Jurkat, Clone E6-1 (cell line): Measurements from ENCODE around the gene RAPGEF2.

ENCODE experiments used
- DNase-seq: peaks from one replicate; pipeline ENCODE4 v3.0.0-alpha.2; 2011; ENCODE audit warnings: low read depth, low spot score
- H3K4me3 ChIP-seq: 2 replicates; pipeline ENCODE4 v1.5.1; 2011; ENCODE audit warnings: mild to moderate bottlenecking, low read length, control low read depth, moderate library complexity

The RAPGEF2 gene

DNA sequence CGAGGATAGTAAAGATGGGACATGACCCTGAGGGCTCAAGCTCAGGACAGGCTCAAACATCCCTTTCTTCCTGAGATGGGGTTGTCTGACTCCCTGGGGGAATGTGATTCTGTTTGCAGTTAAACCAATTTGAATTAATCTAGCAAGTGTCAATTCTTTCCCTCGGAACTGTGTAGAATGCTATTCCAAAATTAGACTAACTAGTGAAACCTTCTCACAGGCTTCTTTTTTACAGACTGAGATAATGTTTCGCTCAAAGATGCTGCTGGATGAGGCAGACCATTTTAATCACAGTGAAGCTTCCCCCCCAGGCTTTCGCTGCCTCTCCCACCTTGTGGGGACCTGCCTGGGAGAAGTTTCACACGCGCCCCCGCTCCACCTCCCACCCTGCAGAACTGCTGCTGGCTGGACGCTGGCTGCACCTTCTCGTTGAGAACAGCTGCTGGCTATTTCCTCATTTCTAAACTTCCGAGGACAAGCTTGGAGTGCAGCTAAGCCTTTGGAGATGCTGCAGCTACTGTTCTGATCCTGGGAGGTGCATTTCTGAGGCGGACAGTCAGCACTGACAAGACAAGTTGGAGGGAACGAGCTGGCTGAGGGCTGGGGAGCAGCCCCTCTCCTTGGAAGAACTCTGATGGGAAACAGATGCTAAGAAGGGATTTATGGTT lies 297.8 kb downstream of the RAPGEF2 start:
- H3K4me3 ChIP-seq = no peak overlapping the region
- no peak for DNase-seq

GRCh38 chr4:159401226-159401712 lies 298.4 kb downstream of the RAPGEF2 start:
- H3K4me3 ChIP-seq = no peak overlapping the region
- no peak for DNase-seq

DNA sequence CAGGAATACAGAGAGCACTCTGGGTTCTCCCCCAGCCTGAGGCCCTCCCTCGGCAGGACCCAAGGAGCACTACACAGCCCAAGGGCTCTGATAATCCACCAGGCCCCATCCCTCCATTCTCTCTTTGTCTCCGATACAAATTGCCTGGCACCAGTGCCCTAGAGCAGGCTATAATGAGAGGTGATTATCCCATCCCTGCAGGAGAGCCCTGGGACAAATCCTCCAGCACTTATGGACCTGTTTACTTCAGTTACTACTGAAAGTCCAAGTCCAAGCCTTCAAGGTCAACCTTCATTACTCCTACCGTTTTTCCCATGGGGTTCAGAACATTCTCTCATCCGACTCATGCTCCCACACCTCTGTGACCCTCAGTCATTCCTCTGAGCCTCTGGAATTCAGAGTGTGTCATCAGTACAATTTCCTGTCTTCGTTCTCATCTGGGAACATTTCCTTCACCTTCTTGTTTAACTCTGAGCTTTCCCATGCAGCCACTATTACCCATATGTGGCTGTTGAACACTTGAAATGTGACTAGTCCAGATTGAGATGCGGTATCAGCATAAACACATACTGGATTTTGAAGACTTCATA lies 299.0 kb downstream of the RAPGEF2 start:
- H3K4me3 ChIP-seq = no peak overlapping the region
- no peak for DNase-seq
